Fibroblast of the conjunctiva (primary cell): ENCODE data around the gene SCGN.
"Not testable (repeated sequence)": the region's sequence is repeated elsewhere in the genome, so short reads cannot be mapped to it uniquely, and the experiment has no call there.

Experiments used
- DNase-seq: peaks from one replicate; pipeline ENCODE4 v3.0.0-alpha.2; 2010; ENCODE audit warnings: low read depth

The SCGN gene

DNA sequence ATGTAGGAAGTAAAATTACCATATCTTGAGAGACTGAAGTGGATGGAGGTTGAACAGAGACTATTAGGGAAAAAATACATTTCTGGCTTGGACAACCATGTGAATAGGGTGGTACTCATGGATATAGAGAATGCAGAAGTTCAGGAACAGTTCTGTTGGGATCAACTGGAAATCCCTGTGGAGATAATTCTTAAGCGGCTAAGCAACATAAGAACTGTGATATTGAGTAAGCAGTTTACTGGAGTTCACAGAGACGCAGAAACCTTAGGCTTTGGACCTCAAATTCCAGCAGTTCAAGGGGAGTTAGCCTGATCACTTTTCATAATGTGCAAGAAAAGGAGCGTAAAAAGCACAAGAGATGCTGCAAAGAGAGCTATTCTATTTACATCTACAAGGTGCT is 78.9 kb downstream of the SCGN start:
- DNase-seq: no peak

GRCh38 chr6:25731721-25732120 is 79.7 kb downstream of the SCGN start:
- no peak for DNase-seq

- DNase-seq: no peak
These were observed 80.6 kb downstream of the SCGN start for GRCh38 chr6:25732468-25733198.

GRCh38 chr6:25735261-25735660 is 83.2 kb downstream of the SCGN start:
- no peak for DNase-seq

- DNase-seq: no peak
These were observed 91.9 kb downstream of the SCGN start for GRCh38 chr6:25743868-25744267.

DNA sequence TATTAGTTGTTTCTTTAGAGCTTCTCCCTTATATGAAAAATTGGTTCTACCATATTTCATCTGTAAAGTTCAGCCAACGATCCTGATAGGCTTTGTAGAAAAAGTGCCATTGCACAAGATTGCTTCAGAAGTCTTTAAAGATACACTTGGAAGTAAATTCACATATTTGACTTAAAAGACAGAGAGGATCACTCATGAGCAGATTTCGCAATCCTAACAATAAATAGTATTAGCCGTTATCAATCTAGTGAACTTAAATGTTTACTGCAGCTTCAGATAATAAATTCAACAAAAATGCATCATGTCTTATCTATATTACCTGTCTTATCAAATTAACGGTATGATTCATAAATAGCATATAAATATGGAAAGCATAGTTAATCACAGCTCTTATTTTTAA is 93.8 kb downstream of the SCGN start:
- no peak for DNase-seq

DNA sequence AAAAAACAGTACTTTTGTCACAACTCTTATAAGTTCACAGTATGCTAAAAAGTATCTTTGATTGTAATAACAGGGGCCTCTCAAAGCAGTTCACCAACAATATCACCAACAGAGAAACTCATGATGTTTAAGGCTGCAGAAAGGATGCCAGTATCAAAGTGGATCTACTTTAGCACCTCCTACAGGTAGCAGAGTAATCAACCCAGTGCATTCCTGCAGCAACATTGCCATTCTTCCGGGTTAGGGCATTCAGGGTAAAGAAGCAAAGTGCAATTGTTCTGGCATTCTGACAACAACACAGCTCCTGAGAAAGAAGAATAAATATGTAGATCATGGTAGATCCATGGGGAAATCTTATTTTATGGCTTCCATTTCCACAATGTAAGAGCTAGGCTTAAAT is 95.0 kb downstream of the SCGN start:
- DNase-seq: no peak

GRCh38 chr6:25747477-25747876 is 95.5 kb downstream of the SCGN start:
- no peak for DNase-seq

DNA sequence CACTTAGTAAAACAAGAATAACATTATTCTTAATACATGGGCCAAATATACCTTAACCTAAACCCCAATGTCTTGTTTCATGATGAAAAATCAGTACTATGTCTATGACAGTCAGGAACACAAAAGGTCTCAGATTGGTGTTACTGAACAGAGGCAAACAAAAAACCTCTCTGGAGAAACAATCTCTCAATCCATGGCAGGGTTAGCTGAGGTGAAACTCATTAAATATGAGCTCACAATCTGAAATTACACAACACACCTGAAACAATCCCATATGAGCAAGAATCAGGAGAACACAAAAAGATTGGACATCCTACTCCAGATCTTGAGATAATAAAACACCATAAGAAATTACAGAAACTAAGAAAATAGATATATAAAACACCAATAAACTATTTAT is 96.0 kb downstream of the SCGN start:
- DNase-seq: no peak

DNA sequence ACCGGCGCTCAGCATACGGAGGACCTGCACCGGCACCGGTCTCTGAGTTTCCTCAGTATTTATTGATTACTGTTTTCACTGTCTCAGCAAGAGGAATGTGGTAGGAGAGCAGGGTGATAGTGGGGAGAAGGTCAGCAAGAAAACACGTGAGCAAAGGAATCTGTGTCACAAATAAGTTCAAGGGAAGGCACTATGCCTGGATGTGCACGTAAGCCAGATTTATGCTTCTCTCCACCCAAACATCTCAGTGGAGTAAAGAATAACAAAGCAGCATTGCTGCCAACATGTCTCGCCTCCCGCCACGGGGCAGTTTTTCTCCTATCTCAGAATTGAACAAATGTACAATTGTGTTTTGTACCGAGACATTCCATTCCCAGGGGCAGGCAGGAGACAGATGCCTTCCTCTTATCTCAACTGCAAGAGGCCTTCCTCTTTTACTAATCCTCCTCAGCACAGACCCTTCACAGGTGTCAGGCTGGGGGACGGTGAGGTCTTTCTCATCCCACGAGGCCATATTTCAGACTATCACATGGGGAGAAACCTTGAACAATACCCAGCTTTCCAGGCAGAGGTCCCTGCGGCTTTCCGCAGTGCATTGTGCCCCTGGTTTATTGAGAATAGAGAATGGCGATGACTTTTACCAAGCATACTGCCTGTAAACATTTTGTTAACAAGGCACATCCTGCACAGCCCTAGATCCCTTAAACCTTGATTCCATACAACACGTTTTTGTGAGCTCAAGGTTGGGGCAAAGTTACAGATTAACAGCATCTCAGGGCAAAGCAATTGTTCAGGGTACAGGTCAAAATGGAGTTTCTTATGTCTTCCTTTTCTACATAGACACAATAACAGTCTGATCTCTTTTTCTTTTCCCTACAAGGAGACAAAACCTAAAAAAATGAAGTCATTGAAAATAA is 96.8 kb downstream of the SCGN start:
- DNase-seq: not testable (repeated sequence)

- DNase-seq: no peak
These were observed 97.8 kb downstream of the SCGN start for GRCh38 chr6:25749837-25750236.

DNA sequence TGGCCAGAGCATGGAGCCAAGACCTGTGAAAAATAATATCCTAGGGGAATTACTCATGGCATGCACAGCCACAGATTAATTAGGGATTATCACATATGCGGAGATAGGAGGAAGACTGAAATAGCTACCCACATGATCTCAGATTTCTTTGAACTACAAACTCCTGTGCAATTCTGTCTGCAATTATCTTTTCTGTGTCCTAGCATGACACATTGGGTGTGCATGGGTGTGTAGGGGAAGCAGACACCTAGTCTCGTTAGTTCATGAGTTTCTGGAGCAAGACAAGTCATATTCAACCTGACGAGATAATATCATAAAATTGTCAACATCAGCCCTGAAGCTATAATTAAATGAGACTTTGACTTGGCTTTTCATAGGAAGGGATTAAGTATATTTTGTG is 98.9 kb downstream of the SCGN start:
- no peak for DNase-seq
